Mammary epithelial cell (primary cell): ENCODE results near the gene ZXDC.

ENCODE experiments used
- CTCF ChIP-seq, 2 donors: IDR thresholded peaks in 1 of 2; conservative IDR thresholded peaks in 1 of 2; 2 replicates each; pipeline ENCODE4 v1.5.1; 2011 to 2012; ENCODE audit warnings: inconsistent platforms in 2 of 2, low read length in 2 of 2, mild to moderate bottlenecking in 2 of 2, control low read depth in 1 of 2, low read depth in 1 of 2; ENCODE audit not compliant: insufficient read depth in 1 of 2; ENCODE audit errors: extremely low read depth in 1 of 2
- EZH2 ChIP-seq: IDR thresholded peaks from 2 replicates; pipeline ENCODE4 v1.6.1; 2012; ENCODE audit warnings: low read length, inconsistent platforms, borderline replicate concordance

DNA sequence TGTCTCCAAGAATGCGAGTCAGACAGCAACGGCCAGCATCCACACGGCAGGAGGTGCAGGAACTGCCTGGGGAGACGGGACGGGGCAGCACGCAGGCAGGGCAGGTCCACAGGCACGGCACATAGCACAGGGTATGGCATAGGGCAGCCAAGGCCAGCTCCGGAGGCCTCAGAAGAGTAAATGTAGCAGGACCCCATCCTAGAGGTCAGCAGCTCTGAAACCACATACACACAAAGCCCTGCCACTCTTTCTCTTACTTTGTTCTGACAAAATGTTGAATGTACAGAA lies 26.9 kb downstream of the ZXDC start:
- no peak for TF ChIP-seq EZH2
- no peak for TF ChIP-seq CTCF (conservative IDR thresholded peaks at IDR 0.05 in 1 of 2, IDR thresholded peaks at IDR 0.05 in 1 of 2; ENCODE audit: extremely low read depth in 1 of 2, insufficient read depth in 1 of 2, low read depth in 1 of 2, low read length in 2 of 2)
